Epithelial cell of esophagus (primary cell): ENCODE results near the gene CNOT6.

ENCODE experiments used
- DNase-seq: peaks from one replicate; pipeline ENCODE4 v3.0.0; 2010; ENCODE audit warnings: low read depth
- H3K4me3 ChIP-seq: 2 replicates; pipeline ENCODE4 v1.5.1; 2011; ENCODE audit warnings: mild to moderate bottlenecking, low read length, control low read depth
- TF ChIP-seq, protein P1 (sequence below): IDR thresholded peaks from 2 replicates; pipeline ENCODE4 v1.5.1; 2011; ENCODE audit warnings: low read depth, mild to moderate bottlenecking, low read length, control low read depth, inconsistent platforms; ENCODE audit not compliant: insufficient read depth; ENCODE audit errors: missing control alignments

Gene CNOT6

GRCh38 chr5:180621311-180621710 lies 127.1 kb downstream of the CNOT6 start:
- DNase-seq, result no peak
- TF ChIP-seq, protein P1, sequence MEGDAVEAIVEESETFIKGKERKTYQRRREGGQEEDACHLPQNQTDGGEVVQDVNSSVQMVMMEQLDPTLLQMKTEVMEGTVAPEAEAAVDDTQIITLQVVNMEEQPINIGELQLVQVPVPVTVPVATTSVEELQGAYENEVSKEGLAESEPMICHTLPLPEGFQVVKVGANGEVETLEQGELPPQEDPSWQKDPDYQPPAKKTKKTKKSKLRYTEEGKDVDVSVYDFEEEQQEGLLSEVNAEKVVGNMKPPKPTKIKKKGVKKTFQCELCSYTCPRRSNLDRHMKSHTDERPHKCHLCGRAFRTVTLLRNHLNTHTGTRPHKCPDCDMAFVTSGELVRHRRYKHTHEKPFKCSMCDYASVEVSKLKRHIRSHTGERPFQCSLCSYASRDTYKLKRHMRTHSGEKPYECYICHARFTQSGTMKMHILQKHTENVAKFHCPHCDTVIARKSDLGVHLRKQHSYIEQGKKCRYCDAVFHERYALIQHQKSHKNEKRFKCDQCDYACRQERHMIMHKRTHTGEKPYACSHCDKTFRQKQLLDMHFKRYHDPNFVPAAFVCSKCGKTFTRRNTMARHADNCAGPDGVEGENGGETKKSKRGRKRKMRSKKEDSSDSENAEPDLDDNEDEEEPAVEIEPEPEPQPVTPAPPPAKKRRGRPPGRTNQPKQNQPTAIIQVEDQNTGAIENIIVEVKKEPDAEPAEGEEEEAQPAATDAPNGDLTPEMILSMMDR, result no peak
- no peak overlapping the region for H3K4me3 ChIP-seq

- TF ChIP-seq, protein P1, result no peak
- no peak overlapping the region for H3K4me3 ChIP-seq
- DNase-seq, result no peak
These were observed 128.7 kb downstream of the CNOT6 start for GRCh38 chr5:180622910-180623309.

- TF ChIP-seq, protein P1, result no peak
- no peak for DNase-seq
- no peak overlapping the region for H3K4me3 ChIP-seq
These were observed 129.2 kb downstream of the CNOT6 start for GRCh38 chr5:180623411-180623834.

DNA sequence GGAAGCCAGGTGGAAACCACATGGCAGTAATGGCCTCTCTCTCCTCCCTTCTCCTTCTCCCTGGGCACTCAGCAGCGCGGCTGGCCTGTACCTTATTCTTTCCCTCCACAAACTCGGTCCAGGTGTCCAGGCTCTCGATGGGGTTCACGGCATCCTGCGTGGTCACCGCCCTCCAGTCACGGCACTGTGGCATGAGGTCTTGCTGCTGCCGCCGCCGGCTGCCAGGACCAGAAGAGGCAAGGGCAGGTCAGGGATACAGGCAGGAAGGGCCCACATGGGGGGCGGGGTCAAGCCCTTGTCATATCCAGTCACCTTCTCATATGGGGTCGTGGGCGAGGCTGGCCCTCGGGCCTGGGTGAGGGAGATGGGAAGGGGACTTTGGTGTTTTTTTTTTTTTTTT lies 129.7 kb downstream of the CNOT6 start:
- H3K4me3 ChIP-seq, result no peak overlapping the region
- TF ChIP-seq, protein P1, result no peak
- DNase-seq, result no peak

DNA sequence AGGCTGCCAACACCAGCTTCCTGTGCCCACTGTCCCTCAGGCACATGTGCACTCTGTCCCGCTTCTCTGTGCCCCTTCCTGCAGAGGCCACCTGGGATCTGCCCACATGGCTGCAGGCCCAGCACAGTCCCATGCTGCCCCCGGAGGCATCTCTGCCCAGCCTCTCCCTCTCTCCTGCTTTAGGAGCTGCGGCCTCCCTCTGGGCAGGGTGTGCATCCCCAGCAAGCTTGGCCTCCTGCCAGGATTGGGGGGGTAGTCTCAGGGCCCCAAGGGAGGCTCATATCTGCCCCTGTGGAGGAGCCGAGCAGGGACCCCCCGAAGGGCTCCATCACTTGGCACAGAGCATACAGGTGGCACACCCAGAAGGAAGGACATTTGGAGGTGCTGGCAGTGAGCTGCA lies 130.4 kb downstream of the CNOT6 start:
- no peak for DNase-seq
- TF ChIP-seq, protein P1, result no peak
- no peak overlapping the region for H3K4me3 ChIP-seq

GRCh38 chr5:180625125-180625790 lies 131.1 kb downstream of the CNOT6 start:
- TF ChIP-seq, protein P1, result no peak
- no peak overlapping the region for H3K4me3 ChIP-seq
- no peak for DNase-seq

GRCh38 chr5:180625791-180626660 lies 131.8 kb downstream of the CNOT6 start:
- DNase-seq, result no peak
- no peak overlapping the region for H3K4me3 ChIP-seq
- TF ChIP-seq, protein P1, result no peak
